Measurements from ENCODE around the gene WSCD1. TPM values are rescaled to one million over a fixed set of nuclear protein-coding genes. Genes with fewer than 3 reads are reported as not detected.

Gene WSCD1
- total and polyA plus RNA-seq, 2 donors (not counting 3 experiments of a cell fraction or from before 2014, with no cell fraction given): 21.5 to 49.4 TPM

- Histone ChIP-seq H3K4me3 (replicated peaks in 1 of 3; ENCODE audit: insufficient read depth in 1 of 3, low read depth in 1 of 3, low read length in 3 of 3) (no peak overlapping the region), H3K36me3 (ENCODE audit: control insufficient read depth in 2 of 2, extremely low read depth in 1 of 2, insufficient read depth in 2 of 2, low read length in 2 of 2) (no peaks in the 10 kb centered on the region), H3K9me1 (replicated peaks; ENCODE audit: control insufficient read depth, extremely low read depth, insufficient read depth, low read length) (no peaks in the 10 kb centered on the region), H2AFZ (ENCODE audit: low read depth, low read length) (no peak overlapping the region), H3K4me2 (ENCODE audit: insufficient read depth, low read length) (no peak overlapping the region), H4K20me1 (replicated peaks; ENCODE audit: control insufficient read depth, extremely low read depth, insufficient read depth, low read length) (no peaks in the 10 kb centered on the region), H3K27ac (ENCODE audit: insufficient read depth, low read depth, low read length) (no peak overlapping the region), H3K79me2 (ENCODE audit: control insufficient read depth, insufficient read depth, low read length) (no peaks in the 10 kb centered on the region), H3K27me3 (ENCODE audit: control insufficient read depth in 2 of 2, insufficient read depth in 2 of 2, low read length in 2 of 2) (peaks cover 5 to 7% of the 10 kb centered on the region in 2 experiments), H3K9me3 (replicated peaks; ENCODE audit: control insufficient read depth, insufficient read depth, low read length) (no peaks in the 10 kb centered on the region), H3K9ac (replicated peaks; ENCODE audit: extremely low read depth, insufficient read depth, low read length) (no peak overlapping the region), H3K4me1 (ENCODE audit: control insufficient read depth, extremely low read depth, insufficient read depth, low read length) (no peaks in the 10 kb centered on the region)
- dilution Hi-C loops (cut with MboI; ENCODE audit: extremely low pct_ligation_motif_present, low sequenced_read_pairs) (no loop called here), intact Hi-C loops (cut with micrococcal nuclease) (no loop called here)
- no peak for DNase-seq (ENCODE audit: low read depth, low spot score)
- no TSS peak for BruUV-seq (replicated peaks)
- CTCF ChIA-PET: no interaction called here
- FAIRE-seq: no peak
- TF ChIP-seq, protein P1, sequence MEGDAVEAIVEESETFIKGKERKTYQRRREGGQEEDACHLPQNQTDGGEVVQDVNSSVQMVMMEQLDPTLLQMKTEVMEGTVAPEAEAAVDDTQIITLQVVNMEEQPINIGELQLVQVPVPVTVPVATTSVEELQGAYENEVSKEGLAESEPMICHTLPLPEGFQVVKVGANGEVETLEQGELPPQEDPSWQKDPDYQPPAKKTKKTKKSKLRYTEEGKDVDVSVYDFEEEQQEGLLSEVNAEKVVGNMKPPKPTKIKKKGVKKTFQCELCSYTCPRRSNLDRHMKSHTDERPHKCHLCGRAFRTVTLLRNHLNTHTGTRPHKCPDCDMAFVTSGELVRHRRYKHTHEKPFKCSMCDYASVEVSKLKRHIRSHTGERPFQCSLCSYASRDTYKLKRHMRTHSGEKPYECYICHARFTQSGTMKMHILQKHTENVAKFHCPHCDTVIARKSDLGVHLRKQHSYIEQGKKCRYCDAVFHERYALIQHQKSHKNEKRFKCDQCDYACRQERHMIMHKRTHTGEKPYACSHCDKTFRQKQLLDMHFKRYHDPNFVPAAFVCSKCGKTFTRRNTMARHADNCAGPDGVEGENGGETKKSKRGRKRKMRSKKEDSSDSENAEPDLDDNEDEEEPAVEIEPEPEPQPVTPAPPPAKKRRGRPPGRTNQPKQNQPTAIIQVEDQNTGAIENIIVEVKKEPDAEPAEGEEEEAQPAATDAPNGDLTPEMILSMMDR (IDR thresholded peaks at IDR 0.05; ENCODE audit: extremely low read depth in 1 of 2, insufficient read depth in 1 of 2, low read depth in 1 of 2, low read length in 2 of 2): no peak
- TF ChIP-seq, protein P2, sequence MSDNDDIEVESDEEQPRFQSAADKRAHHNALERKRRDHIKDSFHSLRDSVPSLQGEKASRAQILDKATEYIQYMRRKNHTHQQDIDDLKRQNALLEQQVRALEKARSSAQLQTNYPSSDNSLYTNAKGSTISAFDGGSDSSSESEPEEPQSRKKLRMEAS (IDR thresholded peaks at IDR 0.05; ENCODE audit: insufficient read depth, insufficient read length): no peak
- TF ChIP-seq EZH2 (IDR thresholded peaks at IDR 0.05; ENCODE audit: borderline replicate concordance, low read depth, low read length, severe bottlenecking) (no peak), POLR2A (IDR thresholded peaks at IDR 0.05; ENCODE audit: low read depth, low read length) (no peak), GATA2 (IDR thresholded peaks at IDR 0.05; ENCODE audit: insufficient read depth, insufficient read length, low read depth, low read length) (no peak), FOS (IDR thresholded peaks at IDR 0.05; ENCODE audit: borderline replicate concordance, insufficient read depth, low read length) (no peak), JUN (IDR thresholded peaks at IDR 0.05; ENCODE audit: borderline replicate concordance, insufficient read depth, insufficient read length, low read depth) (no peak), MYC (IDR thresholded peaks at IDR 0.05; ENCODE audit: low read depth, low read length) (no peak), POLR2AphosphoS5 (IDR thresholded peaks at IDR 0.05; ENCODE audit: insufficient read depth, low read depth, low read length) (no peak)
- POLR2A ChIA-PET: no interaction called here
Observed at GRCh38 chr17:6159541-6160231, 89.5 kb downstream of the WSCD1 start.

All from endothelial cell of umbilical vein (primary cell).